DLD1 (cell line): ENCODE data around the gene CARD10.
"Not testable (repeated sequence)": the region's sequence is repeated elsewhere in the genome, so short reads cannot be mapped to it uniquely, and the experiment has no call there.

ENCODE experiments used
- in situ Hi-C: cut with HindIII; loops from 2 replicates; pipeline ENCODE4 v1.10.0; 2017; ENCODE audit warnings: low sequenced_read_pairs

Gene CARD10

GRCh38 chr22:37555029-37555428, 35.8 kb upstream of the CARD10 start:
- in situ Hi-C loops: no loop called here

GRCh38 chr22:37553725-37554124, 34.5 kb upstream of the CARD10 start:
- in situ Hi-C loops: no loop called here

GRCh38 chr22:37552524-37553163, 33.4 kb upstream of the CARD10 start:
- in situ Hi-C loops: no loop called here

- in situ Hi-C loops: no loop called here
Observed at GRCh38 chr22:37551981-37552380, 32.8 kb upstream of the CARD10 start.

- in situ Hi-C loops: not testable (repeated sequence)
Observed at GRCh38 chr22:37550921-37551320, 31.7 kb upstream of the CARD10 start.

GRCh38 chr22:37549704-37550059, 30.5 kb upstream of the CARD10 start:
- in situ Hi-C loops: no loop called here

- in situ Hi-C loops: no loop called here
Observed at GRCh38 chr22:37547251-37547741, 28.1 kb upstream of the CARD10 start.

- in situ Hi-C loops: no loop called here
Observed at GRCh38 chr22:37546437-37547250, 27.4 kb upstream of the CARD10 start.

GRCh38 chr22:37545703-37546436, 26.7 kb upstream of the CARD10 start:
- in situ Hi-C loops: no loop called here

- in situ Hi-C loops: no loop called here
Observed at GRCh38 chr22:37544955-37545702, 25.9 kb upstream of the CARD10 start.

- in situ Hi-C loops: no loop called here
Observed at GRCh38 chr22:37542959-37543358, 23.7 kb upstream of the CARD10 start.

GRCh38 chr22:37542416-37542815, 23.2 kb upstream of the CARD10 start:
- in situ Hi-C loops: not testable (repeated sequence)

GRCh38 chr22:37539790-37540189, 20.6 kb upstream of the CARD10 start:
- in situ Hi-C loops: not testable (repeated sequence)

- in situ Hi-C loops: no loop called here
Observed at GRCh38 chr22:37538590-37539357, 19.6 kb upstream of the CARD10 start.

- in situ Hi-C loops: no loop called here
Observed at GRCh38 chr22:37535159-37535558, 15.9 kb upstream of the CARD10 start.

GRCh38 chr22:37534445-37534844, 15.2 kb upstream of the CARD10 start:
- in situ Hi-C loops: no loop called here

GRCh38 chr22:37533995-37534394, 14.8 kb upstream of the CARD10 start:
- in situ Hi-C loops: no loop called here

GRCh38 chr22:37529652-37530345, 10.6 kb upstream of the CARD10 start:
- in situ Hi-C loops: no loop called here

GRCh38 chr22:37527952-37528351, 8.7 kb upstream of the CARD10 start:
- in situ Hi-C loops: not testable (repeated sequence)
